Measurements from ENCODE around the gene HARBI1.

Gene HARBI1

DNA sequence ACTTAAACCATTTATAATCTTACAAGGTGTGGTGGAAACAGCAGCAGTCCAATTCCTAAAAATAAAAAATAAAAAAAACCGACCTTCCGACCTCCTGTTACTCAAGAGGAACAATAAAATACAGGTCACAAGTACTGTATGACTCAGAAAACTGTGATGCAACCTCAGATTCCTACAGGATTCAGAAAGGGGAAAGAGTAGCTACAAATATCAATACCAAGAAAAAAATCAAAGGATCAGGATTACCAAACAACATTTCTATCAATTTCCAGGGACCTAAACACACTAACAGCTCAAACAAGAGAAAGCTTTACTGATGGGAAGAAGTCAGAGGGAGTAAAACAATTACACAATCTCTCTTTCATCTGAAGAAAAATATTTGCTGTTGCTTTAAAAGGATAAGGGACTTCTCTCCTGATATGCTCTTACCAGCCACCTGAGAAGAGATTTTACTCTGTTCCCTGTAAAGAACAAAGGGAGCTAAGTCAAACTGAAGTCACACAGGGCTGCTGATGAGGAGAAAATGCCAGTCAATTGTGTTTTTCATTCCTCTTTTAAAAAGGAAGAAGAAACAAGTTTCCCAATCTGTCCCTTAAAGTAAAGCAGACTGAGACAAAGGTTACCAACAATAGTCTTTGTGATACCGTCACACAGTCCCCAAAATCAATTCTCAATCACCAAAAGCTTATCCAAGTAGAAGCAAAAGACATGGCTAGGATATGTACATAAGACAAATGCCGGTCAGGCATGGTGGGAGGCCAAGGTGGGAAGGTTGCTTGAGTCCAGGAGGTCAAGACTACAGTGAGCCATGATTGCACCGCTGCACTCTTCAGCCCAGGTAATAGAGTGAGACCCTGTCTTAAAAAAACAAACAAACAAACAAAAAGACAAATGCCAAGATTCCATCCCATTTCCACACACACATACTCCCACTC, 62.5 kb downstream of the HARBI1 start:
- peak; percentile 79 for DNase-seq (ENCODE audit: low read depth)

DNA sequence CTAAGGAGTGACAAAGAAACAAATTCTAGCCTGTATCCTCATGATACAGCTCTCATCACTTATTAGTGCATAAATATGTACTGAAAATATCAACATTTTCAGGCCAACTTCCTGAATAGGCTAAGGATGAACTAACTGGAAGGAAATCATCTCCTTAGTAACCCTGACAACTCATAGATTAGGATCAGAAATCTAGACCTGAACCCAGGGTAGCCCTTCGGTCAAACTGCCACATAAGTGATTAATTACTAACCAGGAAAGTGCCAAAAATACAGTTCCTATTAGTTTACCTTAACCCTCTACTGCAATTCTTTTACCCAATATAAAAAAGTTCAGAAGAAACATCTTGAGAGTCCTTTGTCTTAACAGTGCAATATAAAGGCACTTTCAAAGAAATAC, 63.2 kb downstream of the HARBI1 start:
- DNase-seq (ENCODE audit: low read depth): peak; percentile 35

Measured in EH (cell line).